GM18498 (cell line): ENCODE measurements around the gene RGS3.

Experiments
- ATAC-seq: cut with Tn5 transposase; IDR thresholded peaks from one replicate; pipeline ENCODE4 v1.9.1; 2021; ENCODE audit warnings: mild to moderate bottlenecking, moderate library complexity; ENCODE audit not compliant: unreplicated experiment

The RGS3 gene

GRCh38 chr9:113568571-113569321 is 105.2 kb downstream of the RGS3 start:
- ATAC-seq, result no peak

- ATAC-seq, result no peak
Observed at GRCh38 chr9:113569472-113570060, 106.0 kb downstream of the RGS3 start.

GRCh38 chr9:113570106-113570505 is 106.6 kb downstream of the RGS3 start:
- no peak for ATAC-seq

GRCh38 chr9:113570749-113571711 is 107.5 kb downstream of the RGS3 start:
- no peak for ATAC-seq

- no peak for ATAC-seq
Observed at GRCh38 chr9:113572076-113572861, 108.7 kb downstream of the RGS3 start.

GRCh38 chr9:113573046-113573958 is 109.8 kb downstream of the RGS3 start:
- no peak for ATAC-seq

- ATAC-seq, result no peak
Observed at GRCh38 chr9:113573959-113574352, 110.4 kb downstream of the RGS3 start.

- ATAC-seq, result no peak
Observed at GRCh38 chr9:113574441-113575262, 111.1 kb downstream of the RGS3 start.

- no peak for ATAC-seq
Observed at GRCh38 chr9:113577525-113578261, 114.2 kb downstream of the RGS3 start.

GRCh38 chr9:113578279-113578865 is 114.8 kb downstream of the RGS3 start:
- ATAC-seq, result peak; percentile 0

GRCh38 chr9:113578882-113579282 is 115.4 kb downstream of the RGS3 start:
- ATAC-seq, result peak; percentile 52

- ATAC-seq, result peak; percentile 21
Observed at GRCh38 chr9:113579283-113580040, 115.9 kb downstream of the RGS3 start.

GRCh38 chr9:113580041-113580953 is 116.8 kb downstream of the RGS3 start:
- ATAC-seq, result no peak

GRCh38 chr9:113580954-113581311 is 117.4 kb downstream of the RGS3 start:
- no peak for ATAC-seq

GRCh38 chr9:113581865-113582697 is 118.6 kb downstream of the RGS3 start:
- ATAC-seq, result peak; percentile 84
